HG02973 (cell line): ENCODE data around the gene SPINK5.
A peak's percentile ranks its signal among the peaks of the same experiment; 100 is the strongest.

Source experiments
- ATAC-seq: cut with Tn5 transposase; IDR thresholded peaks from one replicate; pipeline ENCODE4 v1.9.1; 2021; ENCODE audit warnings: moderate library complexity; ENCODE audit not compliant: unreplicated experiment

SPINK5 gene

DNA sequence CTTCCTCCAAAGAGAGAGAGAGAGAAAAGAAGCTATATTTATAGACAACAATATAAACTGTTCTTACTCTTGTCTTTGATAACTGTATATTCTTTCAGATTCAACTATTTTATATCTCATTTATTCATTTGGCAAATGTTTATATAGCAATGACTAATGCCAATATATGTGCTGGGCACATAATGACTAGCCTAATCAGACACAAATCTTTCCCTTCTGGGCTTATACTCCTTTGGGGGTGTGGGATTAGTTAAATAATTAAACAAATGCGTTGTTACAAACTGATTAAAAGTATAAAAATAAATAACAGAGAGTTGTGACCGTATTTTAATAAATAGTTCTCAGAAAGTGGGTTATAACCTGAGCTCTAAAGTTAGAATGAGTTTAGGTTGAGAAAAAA is 108.6 kb downstream of the SPINK5 start:
- ATAC-seq: no peak

- no peak for ATAC-seq
Observed at GRCh38 chr5:148176480-148176879, 112.7 kb downstream of the SPINK5 start.

DNA sequence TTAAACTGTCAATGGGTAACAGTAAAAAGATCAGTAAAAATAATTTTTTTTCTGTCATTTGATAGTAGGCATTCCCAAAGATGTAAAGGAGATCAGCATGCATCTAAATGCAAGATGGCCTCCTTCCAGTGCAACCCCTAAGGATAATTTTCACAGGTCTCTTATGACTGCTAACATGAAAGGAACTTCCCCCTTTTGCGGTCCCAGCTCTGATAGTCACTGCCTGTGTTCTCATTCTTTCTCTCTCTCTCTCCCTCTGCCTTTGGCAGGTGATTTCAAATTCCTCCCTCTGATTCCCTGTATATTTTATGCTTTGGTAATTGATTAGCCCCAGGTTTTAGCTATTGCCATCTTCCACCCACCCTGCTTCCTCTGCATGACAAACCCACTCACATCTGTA is 113.4 kb downstream of the SPINK5 start:
- ATAC-seq: no peak

- peak; percentile 90 for ATAC-seq
Observed at GRCh38 chr5:148179234-148179824, 115.5 kb downstream of the SPINK5 start.

DNA sequence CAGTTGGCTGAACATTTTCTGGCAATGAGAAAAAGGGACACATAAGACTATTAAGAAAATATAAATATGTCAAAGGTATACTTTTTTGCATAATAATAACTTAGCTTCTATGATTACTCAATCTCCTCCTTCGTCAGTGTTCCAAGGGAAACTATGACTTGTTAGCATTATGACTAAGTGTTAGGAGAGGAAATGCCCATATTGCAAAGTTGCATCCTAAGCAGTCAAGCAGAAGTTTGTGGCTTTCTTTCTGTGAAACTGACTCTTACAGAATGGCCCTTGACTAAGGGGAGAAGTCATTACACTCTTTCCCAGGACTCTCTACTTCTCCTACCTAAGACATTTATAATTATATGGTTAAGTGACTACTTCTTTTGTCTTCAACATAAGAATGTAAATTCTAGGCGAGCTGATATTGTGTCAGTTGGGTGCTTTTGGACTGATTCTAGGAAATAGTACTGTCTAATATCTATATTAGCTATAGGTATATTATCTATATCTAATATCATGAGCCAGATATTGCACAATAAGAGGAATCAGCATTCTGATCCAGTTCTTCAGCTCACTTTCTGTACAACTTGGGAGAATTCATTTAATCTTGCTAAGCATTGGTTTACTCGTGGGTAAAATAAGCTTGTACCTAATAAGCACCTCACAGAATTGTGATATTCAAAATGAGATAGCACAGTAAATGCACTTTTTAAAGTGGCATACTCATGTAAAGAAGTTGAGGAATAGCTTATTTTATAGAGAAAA is 122.6 kb downstream of the SPINK5 start:
- peak; percentile 90 for ATAC-seq
